SU-DHL-6 (cell line): ENCODE data around the gene PIGX.

Experiments used
- CTCF ChIP-seq: fragments of 200-600 bp; sonication (generic); IDR thresholded peaks from one replicate; pipeline ENCODE4 v1.5.1; 2017; ENCODE audit warnings: antibody characterized with exemption, mild to moderate bottlenecking, low read length, moderate library complexity; ENCODE audit not compliant: insufficient read depth, poor library complexity, severe bottlenecking
- EZH2phosphoT487 ChIP-seq: fragments of 200-600 bp; sonication (generic), shearing (Covaris generic); conservative IDR thresholded peaks from 2 replicates; pipeline ENCODE4 v1.6.1; 2018; ENCODE audit warnings: mild to moderate bottlenecking, antibody characterized with exemption, low read length, moderate library complexity, mixed read lengths

GRCh38 chr3:196726788-196727675 is 14.9 kb downstream of the PIGX start:
- TF ChIP-seq CTCF (no peak), EZH2phosphoT487 (no peak)
